ENCODE results near the gene SPO11. TPM values are rescaled to one million over a fixed set of nuclear protein-coding genes. Genes with fewer than 3 reads are reported as not detected.

SPO11 gene
- total RNA-seq, 1 donor from 2014 or later: not detected

DNA sequence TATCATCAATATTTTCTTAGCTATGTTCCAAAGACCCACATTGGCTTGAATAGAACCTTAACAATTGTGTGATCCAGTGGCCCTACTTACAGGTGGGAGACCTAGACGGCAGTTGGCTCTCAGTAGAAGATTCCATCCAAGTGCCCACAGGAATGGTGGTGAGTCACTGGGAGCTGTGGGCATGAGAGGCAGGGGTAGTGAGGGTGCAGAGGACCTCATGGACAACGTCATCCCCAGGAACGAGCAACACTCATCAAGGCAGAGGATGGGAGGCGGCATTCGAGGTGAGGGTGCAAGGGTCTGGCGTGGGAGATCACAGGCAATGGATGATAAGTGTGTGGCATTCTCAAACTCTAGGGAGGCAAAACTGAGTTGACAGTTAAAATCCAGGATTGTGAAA is 17.5 kb upstream of the SPO11 start:
- Mint-ChIP-seq H3K36me3 (no peaks in the 10 kb centered on the region), H3K4me3 (no peak overlapping the region), H3K4me1 (peaks cover 12% of the 10 kb centered on the region), H3K27ac (no peak overlapping the region), H3K27me3 (ENCODE audit: low read depth) (no peaks in the 10 kb centered on the region), H3K9me3 (no peaks in the 10 kb centered on the region)
- DNase-seq (ENCODE audit: low spot score in 2 of 2, unreplicated experiment in 2 of 2): no peak
- TF ChIP-seq, protein P1, sequence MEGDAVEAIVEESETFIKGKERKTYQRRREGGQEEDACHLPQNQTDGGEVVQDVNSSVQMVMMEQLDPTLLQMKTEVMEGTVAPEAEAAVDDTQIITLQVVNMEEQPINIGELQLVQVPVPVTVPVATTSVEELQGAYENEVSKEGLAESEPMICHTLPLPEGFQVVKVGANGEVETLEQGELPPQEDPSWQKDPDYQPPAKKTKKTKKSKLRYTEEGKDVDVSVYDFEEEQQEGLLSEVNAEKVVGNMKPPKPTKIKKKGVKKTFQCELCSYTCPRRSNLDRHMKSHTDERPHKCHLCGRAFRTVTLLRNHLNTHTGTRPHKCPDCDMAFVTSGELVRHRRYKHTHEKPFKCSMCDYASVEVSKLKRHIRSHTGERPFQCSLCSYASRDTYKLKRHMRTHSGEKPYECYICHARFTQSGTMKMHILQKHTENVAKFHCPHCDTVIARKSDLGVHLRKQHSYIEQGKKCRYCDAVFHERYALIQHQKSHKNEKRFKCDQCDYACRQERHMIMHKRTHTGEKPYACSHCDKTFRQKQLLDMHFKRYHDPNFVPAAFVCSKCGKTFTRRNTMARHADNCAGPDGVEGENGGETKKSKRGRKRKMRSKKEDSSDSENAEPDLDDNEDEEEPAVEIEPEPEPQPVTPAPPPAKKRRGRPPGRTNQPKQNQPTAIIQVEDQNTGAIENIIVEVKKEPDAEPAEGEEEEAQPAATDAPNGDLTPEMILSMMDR (IDR thresholded peaks at IDR 0.05; ENCODE audit: unreplicated experiment): no peak

DNA sequence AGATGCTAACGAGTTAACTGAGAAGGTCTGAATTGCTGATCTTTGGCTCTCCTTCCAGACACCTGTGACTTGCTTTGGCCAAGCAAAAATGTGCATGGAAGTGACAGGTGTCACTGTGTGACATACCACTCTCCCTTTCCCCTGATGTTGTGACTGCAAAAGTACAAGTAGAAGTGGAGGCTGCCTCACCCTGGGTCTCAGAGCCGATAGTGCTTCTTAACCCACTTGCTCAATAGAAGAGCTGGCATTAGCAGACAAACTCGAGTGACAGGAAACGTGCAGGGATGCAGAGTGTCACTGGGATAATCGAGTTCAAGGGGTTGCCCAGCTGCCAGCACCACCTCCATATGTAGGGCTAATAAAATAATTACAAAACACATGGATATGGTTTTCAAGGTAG is 16.4 kb upstream of the SPO11 start:
- no peak overlapping the region for H3K27ac Mint-ChIP-seq
- H3K27me3 Mint-ChIP-seq (ENCODE audit: low read depth): no peaks in the 10 kb centered on the region
- DNase-seq (ENCODE audit: low spot score in 2 of 2, unreplicated experiment in 2 of 2): no peak
- peaks cover 7% of the 10 kb centered on the region for H3K4me1 Mint-ChIP-seq
- H3K4me3 Mint-ChIP-seq: no peak overlapping the region
- H3K9me3 Mint-ChIP-seq: no peaks in the 10 kb centered on the region
- TF ChIP-seq, protein P1 (IDR thresholded peaks at IDR 0.05; ENCODE audit: unreplicated experiment): no peak
- H3K36me3 Mint-ChIP-seq: no peaks in the 10 kb centered on the region

DNA sequence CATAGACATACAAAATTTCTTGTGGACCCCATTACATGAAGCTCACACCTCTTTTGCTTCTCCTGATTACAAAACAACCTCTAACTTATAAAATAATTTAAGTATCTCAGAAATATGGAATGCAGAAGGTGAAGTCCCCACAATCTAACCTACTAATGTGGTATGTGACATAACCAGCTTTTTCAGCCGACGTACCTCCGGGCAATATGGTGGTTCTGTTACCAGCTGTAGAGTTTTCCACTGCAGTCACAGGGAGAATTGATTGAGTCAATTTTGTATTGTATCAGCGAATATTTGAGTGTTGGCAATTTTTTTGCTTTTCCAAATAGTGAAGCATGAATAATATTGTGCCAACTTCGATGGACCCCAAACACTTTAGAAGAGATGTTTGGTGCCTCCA is 15.7 kb upstream of the SPO11 start:
- no peaks in the 10 kb centered on the region for H3K27me3 Mint-ChIP-seq (ENCODE audit: low read depth)
- no peak for DNase-seq (ENCODE audit: low spot score in 2 of 2, unreplicated experiment in 2 of 2)
- H3K9me3 Mint-ChIP-seq: no peaks in the 10 kb centered on the region
- TF ChIP-seq, protein P1 (IDR thresholded peaks at IDR 0.05; ENCODE audit: unreplicated experiment): no peak
- no peaks in the 10 kb centered on the region for H3K36me3 Mint-ChIP-seq
- H3K4me1 Mint-ChIP-seq: peaks cover under 1% of the 10 kb centered on the region
- H3K27ac Mint-ChIP-seq: no peak overlapping the region
- H3K4me3 Mint-ChIP-seq: no peak overlapping the region

GRCh38 chr20:57315083-57315975 is 14.3 kb upstream of the SPO11 start:
- TF ChIP-seq, protein P1 (IDR thresholded peaks at IDR 0.05; ENCODE audit: unreplicated experiment): no peak
- Mint-ChIP-seq H3K27ac (no peak overlapping the region), H3K9me3 (no peaks in the 10 kb centered on the region), H3K4me3 (no peak overlapping the region), H3K4me1 (no peaks in the 10 kb centered on the region), H3K36me3 (no peaks in the 10 kb centered on the region), H3K27me3 (ENCODE audit: low read depth) (no peaks in the 10 kb centered on the region)
- DNase-seq (ENCODE audit: low spot score in 2 of 2, unreplicated experiment in 2 of 2): no peak

GRCh38 chr20:57315976-57316480 is 13.6 kb upstream of the SPO11 start:
- Mint-ChIP-seq H3K9me3 (no peaks in the 10 kb centered on the region), H3K4me3 (no peak overlapping the region), H3K27me3 (ENCODE audit: low read depth) (no peaks in the 10 kb centered on the region), H3K27ac (no peak overlapping the region), H3K36me3 (no peaks in the 10 kb centered on the region), H3K4me1 (no peaks in the 10 kb centered on the region)
- DNase-seq (ENCODE audit: low spot score in 2 of 2, unreplicated experiment in 2 of 2): no peak
- TF ChIP-seq, protein P1 (IDR thresholded peaks at IDR 0.05; ENCODE audit: unreplicated experiment): no peak

All from mesothelial cell of epicardium (in vitro differentiated cells).